NCI-H1092 treated with DMSO at 0.1 percent for 48 hours (cell line): ENCODE measurements around the gene NFKB2.

Source experiments
- DNase-seq: peaks from one replicate; lab custom pipeline; 2025; lab: John Stamatoyannopoulos, UW

NFKB2 gene

GRCh38 chr10:102422545-102423129 lies 27.1 kb downstream of the NFKB2 start:
- DNase-seq: no peak

- DNase-seq: no peak
Measured at GRCh38 chr10:102423372-102423968, 28.0 kb downstream of the NFKB2 start.

- DNase-seq: no peak
Measured at GRCh38 chr10:102424145-102424544, 28.6 kb downstream of the NFKB2 start.

GRCh38 chr10:102424916-102425315 lies 29.4 kb downstream of the NFKB2 start:
- no peak for DNase-seq

- DNase-seq: no peak
Measured at GRCh38 chr10:102425444-102425843, 29.9 kb downstream of the NFKB2 start.

- no peak for DNase-seq
Measured at GRCh38 chr10:102426803-102427287, 31.3 kb downstream of the NFKB2 start.

- no peak for DNase-seq
Measured at GRCh38 chr10:102429468-102429867, 34.0 kb downstream of the NFKB2 start.

GRCh38 chr10:102431452-102432124 lies 36.1 kb downstream of the NFKB2 start:
- DNase-seq: no peak

- peak; percentile 84 for DNase-seq
Measured at GRCh38 chr10:102432162-102432950, 36.9 kb downstream of the NFKB2 start, which contains the start of gene CUEDC2. Gene CUEDC2, minus strand, starts transcription at chr10:102432574. Its CDS starts 7,386 bp downstream, at chr10:102425188.

GRCh38 chr10:102433619-102434046 lies 38.1 kb downstream of the NFKB2 start:
- no peak for DNase-seq

GRCh38 chr10:102434394-102435132 lies 39.1 kb downstream of the NFKB2 start:
- DNase-seq: no peak

GRCh38 chr10:102435133-102435497 lies 39.6 kb downstream of the NFKB2 start:
- no peak for DNase-seq

GRCh38 chr10:102435529-102436233 lies 40.2 kb downstream of the NFKB2 start:
- no peak for DNase-seq

- no peak for DNase-seq
Measured at GRCh38 chr10:102436312-102436711, 40.8 kb downstream of the NFKB2 start.

GRCh38 chr10:102437515-102437914 lies 42.0 kb downstream of the NFKB2 start:
- DNase-seq: no peak

GRCh38 chr10:102438374-102438773 lies 42.9 kb downstream of the NFKB2 start:
- no peak for DNase-seq

- DNase-seq: no peak
Measured at GRCh38 chr10:102444851-102445250, 49.3 kb downstream of the NFKB2 start.

- peak; percentile 56 for DNase-seq
Measured at GRCh38 chr10:102449321-102450123, 54.0 kb downstream of the NFKB2 start.

GRCh38 chr10:102450124-102450373 lies 54.5 kb downstream of the NFKB2 start:
- DNase-seq: no peak

GRCh38 chr10:102450374-102451104 lies 55.0 kb downstream of the NFKB2 start:
- DNase-seq: peak; percentile 72
